ENCODE results near the gene NVL. TPM values are rescaled to one million over a fixed set of nuclear protein-coding genes. Genes with fewer than 3 reads are reported as not detected.
"Not testable (repeated sequence)": the region's sequence is repeated elsewhere in the genome, so short reads cannot be mapped to it uniquely, and the experiment has no call there.

NVL gene
- total and polyA plus RNA-seq, 4 donors: 5.3 to 14.0 (median 11.0) TPM

- H3K27ac ChIP-seq (ENCODE audit: low read depth in 1 of 2, low read length in 2 of 2): no peak overlapping the region
- H3K9me3 ChIP-seq (ENCODE audit: control insufficient read depth in 4 of 4, low read length in 3 of 4): no peaks in the 10 kb centered on the region
- H3K4me3 ChIP-seq (ENCODE audit: low read depth in 1 of 3, low read length in 3 of 3): no peak overlapping the region
- DNase-seq (ENCODE audit: low spot score): no peak
- TF ChIP-seq, protein P1, sequence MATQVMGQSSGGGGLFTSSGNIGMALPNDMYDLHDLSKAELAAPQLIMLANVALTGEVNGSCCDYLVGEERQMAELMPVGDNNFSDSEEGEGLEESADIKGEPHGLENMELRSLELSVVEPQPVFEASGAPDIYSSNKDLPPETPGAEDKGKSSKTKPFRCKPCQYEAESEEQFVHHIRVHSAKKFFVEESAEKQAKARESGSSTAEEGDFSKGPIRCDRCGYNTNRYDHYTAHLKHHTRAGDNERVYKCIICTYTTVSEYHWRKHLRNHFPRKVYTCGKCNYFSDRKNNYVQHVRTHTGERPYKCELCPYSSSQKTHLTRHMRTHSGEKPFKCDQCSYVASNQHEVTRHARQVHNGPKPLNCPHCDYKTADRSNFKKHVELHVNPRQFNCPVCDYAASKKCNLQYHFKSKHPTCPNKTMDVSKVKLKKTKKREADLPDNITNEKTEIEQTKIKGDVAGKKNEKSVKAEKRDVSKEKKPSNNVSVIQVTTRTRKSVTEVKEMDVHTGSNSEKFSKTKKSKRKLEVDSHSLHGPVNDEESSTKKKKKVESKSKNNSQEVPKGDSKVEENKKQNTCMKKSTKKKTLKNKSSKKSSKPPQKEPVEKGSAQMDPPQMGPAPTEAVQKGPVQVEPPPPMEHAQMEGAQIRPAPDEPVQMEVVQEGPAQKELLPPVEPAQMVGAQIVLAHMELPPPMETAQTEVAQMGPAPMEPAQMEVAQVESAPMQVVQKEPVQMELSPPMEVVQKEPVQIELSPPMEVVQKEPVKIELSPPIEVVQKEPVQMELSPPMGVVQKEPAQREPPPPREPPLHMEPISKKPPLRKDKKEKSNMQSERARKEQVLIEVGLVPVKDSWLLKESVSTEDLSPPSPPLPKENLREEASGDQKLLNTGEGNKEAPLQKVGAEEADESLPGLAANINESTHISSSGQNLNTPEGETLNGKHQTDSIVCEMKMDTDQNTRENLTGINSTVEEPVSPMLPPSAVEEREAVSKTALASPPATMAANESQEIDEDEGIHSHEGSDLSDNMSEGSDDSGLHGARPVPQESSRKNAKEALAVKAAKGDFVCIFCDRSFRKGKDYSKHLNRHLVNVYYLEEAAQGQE (IDR thresholded peaks at IDR 0.05): no peak
- TF ChIP-seq GABPA (IDR thresholded peaks at IDR 0.05 in 1 of 2, conservative IDR thresholded peaks at IDR 0.05 in 1 of 2): no peak
- WGBS: 73% methylated on average over 5 of the region's 5 CpGs
- H3K9ac ChIP-seq (ENCODE audit: low read depth in 1 of 2, low read length in 2 of 2): no peak overlapping the region
- peaks cover 0 to 10% (median 4%) of the 10 kb centered on the region in 4 donors for H3K4me1 ChIP-seq (ENCODE audit: control insufficient read depth in 4 of 4, insufficient read depth in 4 of 4, low read length in 3 of 4)
- no peaks in the 10 kb centered on the region for H3K27me3 ChIP-seq (ENCODE audit: control insufficient read depth in 4 of 4, insufficient read depth in 4 of 4, low read length in 3 of 4)
- H3K36me3 ChIP-seq (ENCODE audit: control insufficient read depth in 4 of 4, insufficient read depth in 3 of 4, low read depth in 1 of 4, low read length in 3 of 4): no peaks in the 10 kb centered on the region
Measured at GRCh38 chr1:224353975-224354925, 24.3 kb upstream of the NVL start.

GRCh38 chr1:224352436-224353085 lies 22.6 kb upstream of the NVL start:
- not testable (repeated sequence) for H3K9me3 ChIP-seq (ENCODE audit: control insufficient read depth in 4 of 4, low read length in 3 of 4); DNase-seq (ENCODE audit: low spot score); H3K27ac ChIP-seq (ENCODE audit: low read depth in 1 of 2, low read length in 2 of 2); H3K27me3 ChIP-seq (ENCODE audit: control insufficient read depth in 4 of 4, insufficient read depth in 4 of 4, low read length in 3 of 4); H3K4me3 ChIP-seq (ENCODE audit: low read depth in 1 of 3, low read length in 3 of 3); H3K9ac ChIP-seq (ENCODE audit: low read depth in 1 of 2, low read length in 2 of 2); H3K4me1 ChIP-seq (ENCODE audit: control insufficient read depth in 4 of 4, insufficient read depth in 4 of 4, low read length in 3 of 4); H3K36me3 ChIP-seq (ENCODE audit: control insufficient read depth in 4 of 4, insufficient read depth in 3 of 4, low read depth in 1 of 4, low read length in 3 of 4)
- WGBS: 95% methylated on average over 49 of the region's 49 CpGs

- not testable (repeated sequence) for DNase-seq (ENCODE audit: low spot score); H3K27me3 ChIP-seq (ENCODE audit: control insufficient read depth in 4 of 4, insufficient read depth in 4 of 4, low read length in 3 of 4); H3K4me1 ChIP-seq (ENCODE audit: control insufficient read depth in 4 of 4, insufficient read depth in 4 of 4, low read length in 3 of 4); H3K4me3 ChIP-seq (ENCODE audit: low read depth in 1 of 3, low read length in 3 of 3); H3K9me3 ChIP-seq (ENCODE audit: control insufficient read depth in 4 of 4, low read length in 3 of 4); H3K9ac ChIP-seq (ENCODE audit: low read depth in 1 of 2, low read length in 2 of 2); H3K36me3 ChIP-seq (ENCODE audit: control insufficient read depth in 4 of 4, insufficient read depth in 3 of 4, low read depth in 1 of 4, low read length in 3 of 4); H3K27ac ChIP-seq (ENCODE audit: low read depth in 1 of 2, low read length in 2 of 2)
- WGBS: 97% methylated on average over 30 of the region's 30 CpGs
Measured at GRCh38 chr1:224349716-224350115, 19.7 kb upstream of the NVL start.

GRCh38 chr1:224348137-224348536 lies 18.2 kb upstream of the NVL start:
- no peaks in the 10 kb centered on the region for H3K36me3 ChIP-seq (ENCODE audit: control insufficient read depth in 4 of 4, insufficient read depth in 3 of 4, low read depth in 1 of 4, low read length in 3 of 4)
- H3K4me3 ChIP-seq (ENCODE audit: low read depth in 1 of 3, low read length in 3 of 3): no peak overlapping the region
- peaks cover 4 to 15% (median 6%) of the 10 kb centered on the region in 4 donors for H3K9me3 ChIP-seq (ENCODE audit: control insufficient read depth in 4 of 4, low read length in 3 of 4)
- H3K9ac ChIP-seq (ENCODE audit: low read depth in 1 of 2, low read length in 2 of 2): no peak overlapping the region
- H3K4me1 ChIP-seq (ENCODE audit: control insufficient read depth in 4 of 4, insufficient read depth in 4 of 4, low read length in 3 of 4): no peaks in the 10 kb centered on the region
- 94% methylated on average over 2 of the region's 2 CpGs for WGBS
- no peak overlapping the region for H3K27ac ChIP-seq (ENCODE audit: low read depth in 1 of 2, low read length in 2 of 2)
- H3K27me3 ChIP-seq (ENCODE audit: control insufficient read depth in 4 of 4, insufficient read depth in 4 of 4, low read length in 3 of 4): no peaks in the 10 kb centered on the region
- no peak for DNase-seq (ENCODE audit: low spot score)
- no peak for TF ChIP-seq ATF3 (IDR thresholded peaks at IDR 0.05)
- TF ChIP-seq YY1 (IDR thresholded peaks at IDR 0.05): no peak
- TF ChIP-seq FOXA2 (IDR thresholded peaks at IDR 0.05): no peak
- TF ChIP-seq FOXA1 (IDR thresholded peaks at IDR 0.05): no peak
- TF ChIP-seq, protein P2, sequence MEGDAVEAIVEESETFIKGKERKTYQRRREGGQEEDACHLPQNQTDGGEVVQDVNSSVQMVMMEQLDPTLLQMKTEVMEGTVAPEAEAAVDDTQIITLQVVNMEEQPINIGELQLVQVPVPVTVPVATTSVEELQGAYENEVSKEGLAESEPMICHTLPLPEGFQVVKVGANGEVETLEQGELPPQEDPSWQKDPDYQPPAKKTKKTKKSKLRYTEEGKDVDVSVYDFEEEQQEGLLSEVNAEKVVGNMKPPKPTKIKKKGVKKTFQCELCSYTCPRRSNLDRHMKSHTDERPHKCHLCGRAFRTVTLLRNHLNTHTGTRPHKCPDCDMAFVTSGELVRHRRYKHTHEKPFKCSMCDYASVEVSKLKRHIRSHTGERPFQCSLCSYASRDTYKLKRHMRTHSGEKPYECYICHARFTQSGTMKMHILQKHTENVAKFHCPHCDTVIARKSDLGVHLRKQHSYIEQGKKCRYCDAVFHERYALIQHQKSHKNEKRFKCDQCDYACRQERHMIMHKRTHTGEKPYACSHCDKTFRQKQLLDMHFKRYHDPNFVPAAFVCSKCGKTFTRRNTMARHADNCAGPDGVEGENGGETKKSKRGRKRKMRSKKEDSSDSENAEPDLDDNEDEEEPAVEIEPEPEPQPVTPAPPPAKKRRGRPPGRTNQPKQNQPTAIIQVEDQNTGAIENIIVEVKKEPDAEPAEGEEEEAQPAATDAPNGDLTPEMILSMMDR (IDR thresholded peaks at IDR 0.05; ENCODE audit: low read depth, low read length, missing input control): no peak
- TF ChIP-seq GABPA (IDR thresholded peaks at IDR 0.05 in 1 of 2, conservative IDR thresholded peaks at IDR 0.05 in 1 of 2): no peak
- no peak for TF ChIP-seq EGR1 (IDR thresholded peaks at IDR 0.05; ENCODE audit: low read depth in 2 of 2)
- TF ChIP-seq RAD21 (IDR thresholded peaks at IDR 0.05): no peak
- no peak for TF ChIP-seq SP1 (IDR thresholded peaks at IDR 0.05)
- no peak for TF ChIP-seq TAF1 (conservative IDR thresholded peaks at IDR 0.05)
- no peak for TF ChIP-seq MAX (IDR thresholded peaks at IDR 0.05)
